PC-3 (cell line): ENCODE results near the gene WDR47. TPM values are rescaled to one million over a fixed set of nuclear protein-coding genes. Genes with fewer than 3 reads are reported as not detected.

Experiments
- ATAC-seq: fragments of 200-7000 bp; cut with Tn5 transposase; 2 replicates; pipeline ENCODE4 v1.9.1; 2020; ENCODE audit warnings: mild to moderate bottlenecking, moderate library complexity
- BruUV-seq: library from RNA; stranded (reverse); fragments of 400-500 nt; replicated peaks from 2 replicates; lab custom pipeline; 2021; lab: Mats Ljungman, UMichigan
- CTCF ChIA-PET: fragments of 300-600 bp; sonication (Branson Sonifier 250); formaldehyde crosslinking; loops from one replicate; lab custom pipeline; 2022; ENCODE audit warnings: antibody characterized with exemption; lab: Charles Lee
- POLR2A ChIA-PET: fragments of 300-600 bp; sonication (Branson Sonifier 250); formaldehyde crosslinking; loops from one replicate; lab custom pipeline; 2022; ENCODE audit warnings: antibody characterized with exemption; ENCODE audit not compliant: unreplicated experiment; lab: Charles Lee
- DNase-seq: peaks from one replicate; pipeline ENCODE4 v3.0.0-alpha.2; 2015
- H2AFZ ChIP-seq: fragments of 300-600 bp; sonication (generic); 2 replicates; pipeline ENCODE4 v1.6.0; 2016; ENCODE audit warnings: antibody characterized with exemption, low read length
- H3F3A ChIP-seq: fragments of 300-600 bp; sonication (generic); one replicate; pipeline ENCODE4 v1.6.0; 2017; ENCODE audit warnings: antibody characterized with exemption, low read length, control low read depth, mild to moderate bottlenecking; ENCODE audit not compliant: unreplicated experiment
- H3K27ac ChIP-seq: fragments of 300-600 bp; sonication (generic); 2 replicates; pipeline ENCODE4 v1.5.1; 2016; ENCODE audit warnings: mild to moderate bottlenecking, low read length
- H3K27me3 ChIP-seq: fragments of 300-600 bp; sonication (generic); 2 replicates; pipeline ENCODE4 v1.6.1; 2016; ENCODE audit warnings: low read length, mixed read lengths
- H3K36me3 ChIP-seq: fragments of 300-600 bp; sonication (generic); 2 replicates; pipeline ENCODE4 v1.6.1; 2016; ENCODE audit warnings: low read depth, mixed run types, low read length, mixed read lengths
- H3K4me1 ChIP-seq: fragments of 300-600 bp; sonication (generic); 2 replicates; pipeline ENCODE4 v1.5.1; 2016; ENCODE audit warnings: low read length; ENCODE audit not compliant: insufficient read depth
- H3K4me2 ChIP-seq: fragments of 300-600 bp; sonication (generic); 2 replicates; pipeline ENCODE4 v1.6.0; 2016; ENCODE audit warnings: low read length
- H3K4me3 ChIP-seq: fragments of 300-600 bp; sonication (generic); 2 replicates; pipeline ENCODE4 v1.5.1; 2016; ENCODE audit warnings: mild to moderate bottlenecking, low read length, mixed read lengths
- H3K79me2 ChIP-seq: fragments of 300-600 bp; sonication (generic); 2 replicates; pipeline ENCODE4 v1.6.1; 2017; ENCODE audit warnings: low read length, mixed read lengths
- H3K9ac ChIP-seq: fragments of 300-600 bp; sonication (generic); 2 replicates; pipeline ENCODE4 v1.6.0; 2016; ENCODE audit warnings: mild to moderate bottlenecking, low read length
- H3K9me2 ChIP-seq: fragments of 300-600 bp; sonication (generic); replicated peaks from 2 replicates; pipeline ENCODE4 v1.6.1; 2016; ENCODE audit warnings: mixed run types, low read length, mixed read lengths
- H3K9me3 ChIP-seq: fragments of 300-600 bp; sonication (generic); 2 replicates; pipeline ENCODE4 v1.6.1; 2016; ENCODE audit warnings: low read length, mixed read lengths
- H4K20me1 ChIP-seq: fragments of 300-600 bp; sonication (generic); 2 replicates; pipeline ENCODE4 v1.6.1; 2016; ENCODE audit warnings: low read length, mixed read lengths
- EZH2 ChIP-seq: fragments of 300-600 bp; sonication (generic); IDR thresholded peaks from one replicate; pipeline ENCODE4 v1.6.1; 2017; ENCODE audit warnings: antibody characterized with exemption, mild to moderate bottlenecking, low read length; ENCODE audit not compliant: unreplicated experiment
- EZH2phosphoT487 ChIP-seq: fragments of 300-600 bp; sonication (generic); IDR thresholded peaks from 2 replicates; pipeline ENCODE4 v1.6.1; 2018; ENCODE audit warnings: mild to moderate bottlenecking, antibody characterized with exemption, low read length, borderline replicate concordance
- intact Hi-C: fragments of 100-400 bp; cut with micrococcal nuclease; formaldehyde crosslinking; loops from 2 replicates; pipeline ENCODE4 v1.9.0; 2023
- total RNA-seq: library from RNA; depleted of rRNA; stranded (reverse); fragments of >200 nt; gene quantifications from 2 replicates; pipeline ENCODE4 v1.2.3, GENCODE V29; 2014
- TF ChIP-seq, protein P1 (sequence below): fragments of 300-600 bp; sonication (generic); conservative IDR thresholded peaks from 2 replicates; pipeline ENCODE4 v1.5.1; 2017; ENCODE audit warnings: antibody characterized with exemption, low read depth, mild to moderate bottlenecking, low read length

The WDR47 gene
- total RNA-seq, 1 experiment from 2014 or later: 7.7 TPM

DNA sequence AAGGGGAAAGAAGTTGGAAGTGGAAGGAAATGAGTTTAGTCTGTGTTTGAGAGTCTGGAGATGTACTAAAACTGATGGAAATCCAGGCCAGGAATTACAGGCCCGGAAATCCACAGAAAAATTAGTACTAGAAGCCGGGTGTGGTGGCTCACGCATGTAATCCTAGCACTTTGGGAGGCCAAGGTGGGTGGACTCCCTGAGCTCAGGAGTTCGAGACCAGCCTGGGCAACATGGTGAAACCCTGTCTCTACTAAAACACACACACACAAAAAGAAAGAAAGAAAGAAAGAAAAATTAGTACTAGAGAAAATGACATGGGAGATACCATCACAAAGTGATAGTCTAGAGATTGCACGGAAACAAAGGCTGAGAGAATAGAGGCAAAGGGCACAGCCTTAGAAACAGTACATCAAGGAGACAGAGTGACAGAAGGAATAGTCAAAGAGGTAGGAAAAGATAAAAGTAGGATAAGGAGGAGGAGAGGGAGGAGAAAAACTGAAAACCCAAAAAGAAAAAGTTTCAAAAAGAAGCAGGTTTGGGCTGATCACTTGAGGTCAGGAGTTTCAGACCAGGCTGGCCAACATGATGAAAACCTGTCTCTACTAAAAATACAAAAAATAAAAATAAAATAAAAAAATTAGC is 38.7 kb upstream of the WDR47 start:
- intact Hi-C loops: no loop called here
- Histone ChIP-seq H3F3A (no peaks in the 10 kb centered on the region), H3K9me2 (no peaks in the 10 kb centered on the region), H3K4me3 (no peak overlapping the region), H4K20me1 (no peaks in the 10 kb centered on the region), H3K4me2 (no peak overlapping the region), H3K9me3 (no peaks in the 10 kb centered on the region), H3K4me1 (peaks cover 7% of the 10 kb centered on the region; the same call in 1 of the 2 replicates), H3K9ac (no peak overlapping the region), H3K27me3 (no peaks in the 10 kb centered on the region), H2AFZ (peak overlapping the region; percentile 92), H3K27ac (no peak overlapping the region), H3K36me3 (no peaks in the 10 kb centered on the region), H3K79me2 (peaks cover 3% of the 10 kb centered on the region)
- BruUV-seq: no TSS peak
- DNase-seq (no peak), ATAC-seq (no peak)
- ChIA-PET POLR2A (no interaction called here), CTCF (no interaction called here)
- TF ChIP-seq EZH2 (no peak), EZH2phosphoT487 (no peak)
- TF ChIP-seq, protein P1, sequence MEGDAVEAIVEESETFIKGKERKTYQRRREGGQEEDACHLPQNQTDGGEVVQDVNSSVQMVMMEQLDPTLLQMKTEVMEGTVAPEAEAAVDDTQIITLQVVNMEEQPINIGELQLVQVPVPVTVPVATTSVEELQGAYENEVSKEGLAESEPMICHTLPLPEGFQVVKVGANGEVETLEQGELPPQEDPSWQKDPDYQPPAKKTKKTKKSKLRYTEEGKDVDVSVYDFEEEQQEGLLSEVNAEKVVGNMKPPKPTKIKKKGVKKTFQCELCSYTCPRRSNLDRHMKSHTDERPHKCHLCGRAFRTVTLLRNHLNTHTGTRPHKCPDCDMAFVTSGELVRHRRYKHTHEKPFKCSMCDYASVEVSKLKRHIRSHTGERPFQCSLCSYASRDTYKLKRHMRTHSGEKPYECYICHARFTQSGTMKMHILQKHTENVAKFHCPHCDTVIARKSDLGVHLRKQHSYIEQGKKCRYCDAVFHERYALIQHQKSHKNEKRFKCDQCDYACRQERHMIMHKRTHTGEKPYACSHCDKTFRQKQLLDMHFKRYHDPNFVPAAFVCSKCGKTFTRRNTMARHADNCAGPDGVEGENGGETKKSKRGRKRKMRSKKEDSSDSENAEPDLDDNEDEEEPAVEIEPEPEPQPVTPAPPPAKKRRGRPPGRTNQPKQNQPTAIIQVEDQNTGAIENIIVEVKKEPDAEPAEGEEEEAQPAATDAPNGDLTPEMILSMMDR: no peak

DNA sequence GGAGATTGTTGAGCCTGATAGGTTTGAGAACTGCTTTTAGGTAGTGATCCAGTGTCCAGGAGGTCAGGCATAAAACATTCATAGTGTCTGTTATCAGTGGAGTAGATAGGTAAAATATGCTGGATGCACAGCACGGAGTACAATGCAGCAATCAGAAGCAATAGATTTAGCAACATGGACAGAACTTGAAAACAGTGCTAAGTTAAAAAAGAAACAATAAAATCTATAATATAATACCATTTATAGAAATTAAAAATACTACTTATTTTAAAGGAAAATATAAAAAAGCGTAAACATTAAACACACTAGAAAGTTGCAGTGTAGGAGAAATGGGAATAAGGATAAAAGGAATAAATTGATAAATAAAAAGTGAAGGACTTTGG is 37.3 kb upstream of the WDR47 start:
- no peaks in the 10 kb centered on the region for H3F3A ChIP-seq
- DNase-seq (no peak), ATAC-seq (no peak)
- no TSS peak for BruUV-seq
- H3K79me2 ChIP-seq: peaks cover 16% of the 10 kb centered on the region
- H3K9ac ChIP-seq: no peak overlapping the region
- H3K27ac ChIP-seq: no peak overlapping the region
- peak overlapping the region; percentile 92; the same call in 1 of the 2 replicates for H2AFZ ChIP-seq
- intact Hi-C loops: loop anchor here (5.0 kb wide), 1 partner anchor 332 kb away; the partner anchor contains the start of gene STXBP3
- H3K36me3 ChIP-seq: no peaks in the 10 kb centered on the region
- no peaks in the 10 kb centered on the region for H4K20me1 ChIP-seq
- H3K4me1 ChIP-seq: peaks cover 7% of the 10 kb centered on the region; the same call in 1 of the 2 replicates
- H3K9me3 ChIP-seq: no peaks in the 10 kb centered on the region
- ChIA-PET CTCF (no interaction called here), POLR2A (no interaction called here)
- H3K4me3 ChIP-seq: no peak overlapping the region
- no peak overlapping the region for H3K4me2 ChIP-seq
- H3K27me3 ChIP-seq: no peaks in the 10 kb centered on the region
- H3K9me2 ChIP-seq: no peaks in the 10 kb centered on the region
- TF ChIP-seq, protein P1: no peak
- TF ChIP-seq EZH2phosphoT487 (no peak), EZH2 (no peak)

DNA sequence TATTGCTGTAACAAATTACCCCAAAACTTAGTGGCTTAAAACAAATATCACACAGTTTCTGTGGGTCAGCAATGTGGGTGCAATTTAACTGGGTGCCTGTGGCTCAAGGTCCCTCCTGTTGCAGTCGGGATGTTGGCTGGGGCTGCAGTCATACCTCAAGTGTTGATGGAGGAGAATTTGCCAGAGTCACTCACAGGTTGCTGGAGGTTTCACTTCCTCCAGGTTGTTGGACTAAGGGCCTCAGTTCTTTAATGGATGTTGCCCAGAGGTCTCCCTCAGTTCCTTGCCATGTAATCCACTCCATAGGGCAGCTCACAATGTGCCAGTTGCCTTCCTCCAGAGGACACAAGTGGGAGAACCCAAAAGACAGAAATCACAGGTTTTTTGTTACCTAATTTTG is 36.4 kb upstream of the WDR47 start:
- intact Hi-C loops: loop anchor here (5.0 kb wide), 1 partner anchor 331 kb away; the partner anchor contains the start of gene STXBP3
- BruUV-seq: no TSS peak
- POLR2A ChIA-PET: no interaction called here

More for the DNA sequence above, 36.4 kb upstream of the WDR47 start:
- Histone ChIP-seq H3K4me1 (peaks cover 7% of the 10 kb centered on the region; the same call in 1 of the 2 replicates), H3F3A (no peaks in the 10 kb centered on the region), H3K27ac (no peak overlapping the region), H3K9ac (no peak overlapping the region), H3K4me3 (no peak overlapping the region), H4K20me1 (no peaks in the 10 kb centered on the region), H3K79me2 (peaks cover 18% of the 10 kb centered on the region), H2AFZ (0 out of 2 replicates have a peak overlapping the region, but pooled peaks have one; percentile 13), H3K9me3 (no peaks in the 10 kb centered on the region), H3K36me3 (no peaks in the 10 kb centered on the region), H3K4me2 (no peak overlapping the region), H3K27me3 (no peaks in the 10 kb centered on the region), H3K9me2 (no peaks in the 10 kb centered on the region)
- TF ChIP-seq, protein P1: no peak
- TF ChIP-seq EZH2: no peak
- no peak for TF ChIP-seq EZH2phosphoT487
- CTCF ChIA-PET: no interaction called here
- no peak for DNase-seq
- ATAC-seq: no peak
